HG03571 (cell line): ENCODE measurements around the gene DLGAP1.

Source experiments
- ATAC-seq: cut with Tn5 transposase; IDR thresholded peaks from one replicate; pipeline ENCODE4 v1.9.1; 2021; ENCODE audit not compliant: unreplicated experiment

The DLGAP1 gene

GRCh38 chr18:3728704-3729437 is 726.2 kb downstream of the DLGAP1 start:
- ATAC-seq = no peak

- no peak for ATAC-seq
Observed at GRCh38 chr18:3727274-3727673, 727.8 kb downstream of the DLGAP1 start.

- no peak for ATAC-seq
Observed at GRCh38 chr18:3726238-3726951, 728.7 kb downstream of the DLGAP1 start.

- no peak for ATAC-seq
Observed at GRCh38 chr18:3725115-3725514, 730.0 kb downstream of the DLGAP1 start.

GRCh38 chr18:3723554-3723953 is 731.6 kb downstream of the DLGAP1 start:
- no peak for ATAC-seq

GRCh38 chr18:3722649-3723433 is 732.3 kb downstream of the DLGAP1 start:
- ATAC-seq = no peak

- ATAC-seq = no peak
Observed at GRCh38 chr18:3721771-3722648, 733.1 kb downstream of the DLGAP1 start.

- ATAC-seq = no peak
Observed at GRCh38 chr18:3720818-3721545, 734.1 kb downstream of the DLGAP1 start.

- ATAC-seq = no peak
Observed at GRCh38 chr18:3720159-3720558, 734.9 kb downstream of the DLGAP1 start.

- ATAC-seq = no peak
Observed at GRCh38 chr18:3717376-3718025, 737.6 kb downstream of the DLGAP1 start.

GRCh38 chr18:3716116-3716660 is 738.9 kb downstream of the DLGAP1 start:
- no peak for ATAC-seq

- no peak for ATAC-seq
Observed at GRCh38 chr18:3715231-3716080, 739.7 kb downstream of the DLGAP1 start.

- no peak for ATAC-seq
Observed at GRCh38 chr18:3713708-3714107, 741.4 kb downstream of the DLGAP1 start.

- no peak for ATAC-seq
Observed at GRCh38 chr18:3713166-3713565, 741.9 kb downstream of the DLGAP1 start.

- no peak for ATAC-seq
Observed at GRCh38 chr18:3712491-3712890, 742.6 kb downstream of the DLGAP1 start.

GRCh38 chr18:3710712-3711301 is 744.3 kb downstream of the DLGAP1 start:
- ATAC-seq = no peak

GRCh38 chr18:3709205-3709604 is 745.9 kb downstream of the DLGAP1 start:
- no peak for ATAC-seq
